Caco-2 (cell line): ENCODE measurements around the gene PRPH2. TPM values are rescaled to one million over a fixed set of nuclear protein-coding genes. Genes with fewer than 3 reads are reported as not detected.
"Not testable (repeated sequence)": the region's sequence is repeated elsewhere in the genome, so short reads cannot be mapped to it uniquely, and the experiment has no call there.

Experiments used
- BruUV-seq: library from RNA; stranded (reverse); fragments of 400-500 nt; replicated peaks from 2 replicates; lab custom pipeline; 2021; lab: Mats Ljungman, UMichigan
- CTCF ChIA-PET: fragments of 300-600 bp; sonication (Branson Sonifier 250); formaldehyde crosslinking; loops from one replicate; lab custom pipeline; 2022; ENCODE audit warnings: antibody characterized with exemption; lab: Charles Lee
- POLR2A ChIA-PET: fragments of 300-600 bp; sonication (Branson Sonifier 250); formaldehyde crosslinking; loops from one replicate; lab custom pipeline; 2022; ENCODE audit warnings: antibody characterized with exemption; lab: Charles Lee
- DNase-seq, 2 experiments: peaks; one replicate each; pipeline versions ENCODE4 v3.0.0 to v3.0.0-alpha.2; 2020 to 2022
- H3K27me3 ChIP-seq: replicated peaks from 2 replicates; pipeline ENCODE4 v1.6.0; 2011; ENCODE audit warnings: low read length; ENCODE audit not compliant: control insufficient read depth, insufficient read depth
- H3K36me3 ChIP-seq: 2 replicates; pipeline ENCODE4 v1.5.1; 2011; ENCODE audit warnings: low read length; ENCODE audit not compliant: control insufficient read depth, insufficient read depth
- H3K4me1 ChIP-seq: fragments of 250-450 bp; sonication (Bioruptor Pico); 2 replicates; pipeline ENCODE4 v1.5.1; 2020; ENCODE audit warnings: mild to moderate bottlenecking
- H3K4me3 ChIP-seq: 2 replicates; pipeline ENCODE4 v1.5.1; 2011; ENCODE audit warnings: low read depth, mild to moderate bottlenecking, control low read depth, low read length
- H3K9me3 ChIP-seq: fragments of 250-450 bp; sonication (Bioruptor Pico); 2 replicates; pipeline ENCODE4 v1.5.1; 2020; ENCODE audit warnings: mild to moderate bottlenecking, moderate library complexity
- H3K27ac Mint-ChIP-seq: one replicate; pipeline ENCODE4 v1.8.0; 2022; ENCODE audit warnings: mixed read lengths; ENCODE audit not compliant: unreplicated experiment
- H3K27me3 Mint-ChIP-seq: one replicate; pipeline ENCODE4 v1.8.0; 2022; ENCODE audit warnings: mixed read lengths; ENCODE audit not compliant: insufficient read depth, unreplicated experiment
- H3K36me3 Mint-ChIP-seq: one replicate; pipeline ENCODE4 v1.8.0; 2022; ENCODE audit warnings: mild to moderate bottlenecking, mixed read lengths; ENCODE audit not compliant: insufficient read depth, unreplicated experiment
- H3K4me1 Mint-ChIP-seq: one replicate; pipeline ENCODE4 v1.8.0; 2022; ENCODE audit warnings: low read depth, mixed read lengths; ENCODE audit not compliant: unreplicated experiment
- H3K4me3 Mint-ChIP-seq: one replicate; pipeline ENCODE4 v1.8.0; 2022; ENCODE audit warnings: mild to moderate bottlenecking, moderate library complexity, mixed read lengths; ENCODE audit not compliant: unreplicated experiment
- H3K9me3 Mint-ChIP-seq: one replicate; pipeline ENCODE4 v1.8.0; 2022; ENCODE audit warnings: mixed read lengths; ENCODE audit not compliant: unreplicated experiment
- intact Hi-C: fragments of 100-400 bp; cut with micrococcal nuclease; formaldehyde crosslinking; loops from one replicate; pipeline ENCODE4 v1.10.0; 2022; ENCODE audit not compliant: unreplicated experiment
- total RNA-seq: library from RNA; stranded (reverse); gene quantifications from 2 replicates; pipeline ENCODE4 v1.2.3, GENCODE V29; 2022
- TF ChIP-seq, protein P1 (sequence below), 2 experiments: fragments of 200-600 bp in 1 of 2; IDR thresholded peaks; 1 replicate in 1 of 2; 2 replicates in 1 of 2; pipeline versions ENCODE4 v1.5.1 to v1.8.0; 2011 to 2022; ENCODE audit warnings: antibody characterized with exemption in 1 of 2, control low read depth in 1 of 2, inconsistent platforms in 1 of 2, low read depth in 1 of 2, low read length in 1 of 2, mild to moderate bottlenecking in 1 of 2, moderate library complexity in 1 of 2; ENCODE audit not compliant: insufficient read depth in 1 of 2, severe bottlenecking in 1 of 2, unreplicated experiment in 1 of 2

PRPH2 gene
- total RNA-seq, 1 experiment from 2014 or later = not detected

- Mint-ChIP-seq H3K4me1 (no peaks in the 10 kb centered on the region), H3K9me3 (no peaks in the 10 kb centered on the region), H3K4me3 (no peak overlapping the region), H3K36me3 (peaks cover 2% of the 10 kb centered on the region), H3K27ac (no peak overlapping the region), H3K27me3 (no peaks in the 10 kb centered on the region)
- TF ChIP-seq, protein P1, sequence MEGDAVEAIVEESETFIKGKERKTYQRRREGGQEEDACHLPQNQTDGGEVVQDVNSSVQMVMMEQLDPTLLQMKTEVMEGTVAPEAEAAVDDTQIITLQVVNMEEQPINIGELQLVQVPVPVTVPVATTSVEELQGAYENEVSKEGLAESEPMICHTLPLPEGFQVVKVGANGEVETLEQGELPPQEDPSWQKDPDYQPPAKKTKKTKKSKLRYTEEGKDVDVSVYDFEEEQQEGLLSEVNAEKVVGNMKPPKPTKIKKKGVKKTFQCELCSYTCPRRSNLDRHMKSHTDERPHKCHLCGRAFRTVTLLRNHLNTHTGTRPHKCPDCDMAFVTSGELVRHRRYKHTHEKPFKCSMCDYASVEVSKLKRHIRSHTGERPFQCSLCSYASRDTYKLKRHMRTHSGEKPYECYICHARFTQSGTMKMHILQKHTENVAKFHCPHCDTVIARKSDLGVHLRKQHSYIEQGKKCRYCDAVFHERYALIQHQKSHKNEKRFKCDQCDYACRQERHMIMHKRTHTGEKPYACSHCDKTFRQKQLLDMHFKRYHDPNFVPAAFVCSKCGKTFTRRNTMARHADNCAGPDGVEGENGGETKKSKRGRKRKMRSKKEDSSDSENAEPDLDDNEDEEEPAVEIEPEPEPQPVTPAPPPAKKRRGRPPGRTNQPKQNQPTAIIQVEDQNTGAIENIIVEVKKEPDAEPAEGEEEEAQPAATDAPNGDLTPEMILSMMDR (IDR thresholded peaks at IDR 0.05; ENCODE audit: insufficient read depth in 1 of 2, low read depth in 1 of 2, low read length in 1 of 2, severe bottlenecking in 1 of 2, unreplicated experiment in 1 of 2) = no peak
- no peak for DNase-seq
- Histone ChIP-seq H3K4me1 (peaks cover 9% of the 10 kb centered on the region), H3K9me3 (no peaks in the 10 kb centered on the region), H3K36me3 (no peaks in the 10 kb centered on the region), H3K27me3 (no peaks in the 10 kb centered on the region), H3K4me3 (no peak overlapping the region)
- POLR2A ChIA-PET = interaction anchor here (0.6 kb wide), 1 partner anchor 148 kb away, joined by 3 read pairs; no protein-coding TSS in a partner anchor
- intact Hi-C loops = loop anchor here (10.0 kb wide), 1 partner anchor 176 kb away; the partner anchor contains the start of gene UBR2
- CTCF ChIA-PET = no interaction called here
- BruUV-seq = no TSS peak
These were observed 18.3 kb upstream of the PRPH2 start for GRCh38 chr6:42740725-42741124.

DNA sequence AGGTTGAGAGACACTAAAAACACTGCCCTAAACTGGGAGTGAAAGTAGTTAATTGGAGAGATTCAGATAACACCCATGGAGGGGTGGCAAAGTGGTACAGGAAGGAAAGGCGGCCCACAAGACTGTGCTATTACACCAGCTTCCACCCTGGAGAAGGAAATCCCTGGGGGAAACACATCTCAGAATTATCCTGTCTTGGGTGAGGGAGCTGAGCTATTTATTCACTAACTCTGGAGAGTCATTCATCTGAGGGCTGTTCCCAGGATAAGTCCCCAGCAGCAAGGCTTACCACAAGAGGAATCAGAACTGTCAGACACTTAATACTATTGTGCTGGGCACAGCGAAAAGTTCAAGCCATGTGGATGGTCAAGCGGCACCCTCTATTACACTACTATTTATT is 13.6 kb upstream of the PRPH2 start:
- no TSS peak for BruUV-seq
- POLR2A ChIA-PET = no interaction called here
- no peaks in the 10 kb centered on the region for H3K4me1 Mint-ChIP-seq
- Histone ChIP-seq H3K4me1 (no peaks in the 10 kb centered on the region), H3K4me3 (no peak overlapping the region), H3K27me3 (no peaks in the 10 kb centered on the region), H3K36me3 (no peaks in the 10 kb centered on the region), H3K9me3 (no peaks in the 10 kb centered on the region)
- H3K9me3 Mint-ChIP-seq = no peaks in the 10 kb centered on the region
- DNase-seq = no peak
- H3K36me3 Mint-ChIP-seq = no peaks in the 10 kb centered on the region
- no peak overlapping the region for H3K4me3 Mint-ChIP-seq
- no peaks in the 10 kb centered on the region for H3K27me3 Mint-ChIP-seq
- no peak overlapping the region for H3K27ac Mint-ChIP-seq
- CTCF ChIA-PET = interaction anchor here (0.5 kb wide), 1 partner anchor 20 kb away, joined by 4 read pairs; no protein-coding TSS in a partner anchor
- intact Hi-C loops = no loop called here
- TF ChIP-seq, protein P1 (IDR thresholded peaks at IDR 0.05; ENCODE audit: insufficient read depth in 1 of 2, low read depth in 1 of 2, low read length in 1 of 2, severe bottlenecking in 1 of 2, unreplicated experiment in 1 of 2) = no peak

DNA sequence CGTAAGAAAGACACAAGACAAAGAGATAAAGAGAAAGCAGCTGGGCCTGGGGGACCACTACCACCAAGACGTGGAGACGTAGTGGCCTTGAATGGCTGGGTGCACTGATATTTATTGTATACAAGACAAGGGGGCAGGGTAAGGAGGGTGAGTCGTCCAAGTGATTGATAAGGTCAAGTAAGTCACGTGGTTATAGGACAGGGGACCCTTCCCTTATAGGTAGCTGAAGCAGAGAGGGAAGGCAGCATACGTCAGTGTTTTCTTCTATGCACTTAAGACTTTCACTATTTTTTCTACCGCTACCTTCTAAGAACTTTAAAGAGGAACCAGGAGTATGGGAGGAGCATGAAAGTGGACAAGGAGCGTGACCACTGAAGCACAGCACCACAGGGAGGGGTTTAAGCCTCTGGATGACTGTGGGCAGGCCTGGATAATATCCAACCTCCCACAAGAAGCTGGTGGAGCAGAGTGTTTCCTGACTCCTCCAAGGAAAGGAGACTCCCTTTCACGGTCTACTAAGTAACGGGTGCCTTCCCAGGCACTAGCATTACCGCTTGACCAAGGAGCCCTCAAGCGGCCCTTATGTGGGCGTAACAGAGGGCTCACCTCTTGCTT is 11.6 kb upstream of the PRPH2 start:
- CTCF ChIA-PET, POLR2A ChIA-PET, H3K9me3 Mint-ChIP-seq, H3K36me3 Mint-ChIP-seq, BruUV-seq, intact Hi-C loops, H3K27me3 ChIP-seq, H3K4me3 ChIP-seq, H3K4me3 Mint-ChIP-seq, H3K9me3 ChIP-seq, H3K36me3 ChIP-seq, H3K4me1 Mint-ChIP-seq, H3K27me3 Mint-ChIP-seq, DNase-seq, H3K27ac Mint-ChIP-seq, H3K4me1 ChIP-seq: not testable (repeated sequence)
